ENCODE results near the gene ARFGAP3.

DNA sequence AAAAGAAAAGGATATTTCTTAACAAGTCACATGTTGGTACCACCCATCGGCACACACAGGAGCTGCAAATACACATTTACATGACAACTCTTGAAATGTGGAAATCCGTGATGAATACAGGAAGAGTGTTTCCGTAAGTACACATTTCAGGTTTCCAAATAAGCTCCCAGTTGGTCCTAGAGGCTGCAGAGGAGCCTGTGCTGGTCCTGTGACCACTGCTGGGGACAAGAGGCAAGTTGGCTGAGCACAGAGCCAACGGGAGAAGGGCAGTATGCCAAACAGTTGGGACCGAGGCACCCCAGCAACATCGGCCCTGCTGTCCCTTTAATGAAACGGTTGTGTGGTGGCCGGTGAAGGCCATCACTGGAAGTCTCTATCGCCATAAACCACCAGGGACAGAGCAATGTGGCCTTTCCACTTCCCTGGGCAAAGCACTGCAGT lies 38.5 kb upstream of the ARFGAP3 start:
- TF ChIP-seq, protein P1, sequence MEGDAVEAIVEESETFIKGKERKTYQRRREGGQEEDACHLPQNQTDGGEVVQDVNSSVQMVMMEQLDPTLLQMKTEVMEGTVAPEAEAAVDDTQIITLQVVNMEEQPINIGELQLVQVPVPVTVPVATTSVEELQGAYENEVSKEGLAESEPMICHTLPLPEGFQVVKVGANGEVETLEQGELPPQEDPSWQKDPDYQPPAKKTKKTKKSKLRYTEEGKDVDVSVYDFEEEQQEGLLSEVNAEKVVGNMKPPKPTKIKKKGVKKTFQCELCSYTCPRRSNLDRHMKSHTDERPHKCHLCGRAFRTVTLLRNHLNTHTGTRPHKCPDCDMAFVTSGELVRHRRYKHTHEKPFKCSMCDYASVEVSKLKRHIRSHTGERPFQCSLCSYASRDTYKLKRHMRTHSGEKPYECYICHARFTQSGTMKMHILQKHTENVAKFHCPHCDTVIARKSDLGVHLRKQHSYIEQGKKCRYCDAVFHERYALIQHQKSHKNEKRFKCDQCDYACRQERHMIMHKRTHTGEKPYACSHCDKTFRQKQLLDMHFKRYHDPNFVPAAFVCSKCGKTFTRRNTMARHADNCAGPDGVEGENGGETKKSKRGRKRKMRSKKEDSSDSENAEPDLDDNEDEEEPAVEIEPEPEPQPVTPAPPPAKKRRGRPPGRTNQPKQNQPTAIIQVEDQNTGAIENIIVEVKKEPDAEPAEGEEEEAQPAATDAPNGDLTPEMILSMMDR (IDR thresholded peaks at IDR 0.05): no peak
- TF ChIP-seq EP300 (IDR thresholded peaks at IDR 0.05): peak in 1 of 2 donors; percentile 23
- TF ChIP-seq POLR2A (IDR thresholded peaks at IDR 0.05): no peak

Data from tibial nerve (tissue), 4 donors.